ENCODE data around the gene TMEM44. TPM values are rescaled to one million over a fixed set of nuclear protein-coding genes. Genes with fewer than 3 reads are reported as not detected.

Gene TMEM44
- total and polyA plus RNA-seq, 9 of the 15 experiments (the other 6 are each of a cell fraction or from before 2014, with no cell fraction given), result 0.53 to 18.1 (median 11.3) TPM

GRCh38 chr3:194618858-194619608, 14.2 kb downstream of the TMEM44 start (continued):
- TF ChIP-seq, protein P1, sequence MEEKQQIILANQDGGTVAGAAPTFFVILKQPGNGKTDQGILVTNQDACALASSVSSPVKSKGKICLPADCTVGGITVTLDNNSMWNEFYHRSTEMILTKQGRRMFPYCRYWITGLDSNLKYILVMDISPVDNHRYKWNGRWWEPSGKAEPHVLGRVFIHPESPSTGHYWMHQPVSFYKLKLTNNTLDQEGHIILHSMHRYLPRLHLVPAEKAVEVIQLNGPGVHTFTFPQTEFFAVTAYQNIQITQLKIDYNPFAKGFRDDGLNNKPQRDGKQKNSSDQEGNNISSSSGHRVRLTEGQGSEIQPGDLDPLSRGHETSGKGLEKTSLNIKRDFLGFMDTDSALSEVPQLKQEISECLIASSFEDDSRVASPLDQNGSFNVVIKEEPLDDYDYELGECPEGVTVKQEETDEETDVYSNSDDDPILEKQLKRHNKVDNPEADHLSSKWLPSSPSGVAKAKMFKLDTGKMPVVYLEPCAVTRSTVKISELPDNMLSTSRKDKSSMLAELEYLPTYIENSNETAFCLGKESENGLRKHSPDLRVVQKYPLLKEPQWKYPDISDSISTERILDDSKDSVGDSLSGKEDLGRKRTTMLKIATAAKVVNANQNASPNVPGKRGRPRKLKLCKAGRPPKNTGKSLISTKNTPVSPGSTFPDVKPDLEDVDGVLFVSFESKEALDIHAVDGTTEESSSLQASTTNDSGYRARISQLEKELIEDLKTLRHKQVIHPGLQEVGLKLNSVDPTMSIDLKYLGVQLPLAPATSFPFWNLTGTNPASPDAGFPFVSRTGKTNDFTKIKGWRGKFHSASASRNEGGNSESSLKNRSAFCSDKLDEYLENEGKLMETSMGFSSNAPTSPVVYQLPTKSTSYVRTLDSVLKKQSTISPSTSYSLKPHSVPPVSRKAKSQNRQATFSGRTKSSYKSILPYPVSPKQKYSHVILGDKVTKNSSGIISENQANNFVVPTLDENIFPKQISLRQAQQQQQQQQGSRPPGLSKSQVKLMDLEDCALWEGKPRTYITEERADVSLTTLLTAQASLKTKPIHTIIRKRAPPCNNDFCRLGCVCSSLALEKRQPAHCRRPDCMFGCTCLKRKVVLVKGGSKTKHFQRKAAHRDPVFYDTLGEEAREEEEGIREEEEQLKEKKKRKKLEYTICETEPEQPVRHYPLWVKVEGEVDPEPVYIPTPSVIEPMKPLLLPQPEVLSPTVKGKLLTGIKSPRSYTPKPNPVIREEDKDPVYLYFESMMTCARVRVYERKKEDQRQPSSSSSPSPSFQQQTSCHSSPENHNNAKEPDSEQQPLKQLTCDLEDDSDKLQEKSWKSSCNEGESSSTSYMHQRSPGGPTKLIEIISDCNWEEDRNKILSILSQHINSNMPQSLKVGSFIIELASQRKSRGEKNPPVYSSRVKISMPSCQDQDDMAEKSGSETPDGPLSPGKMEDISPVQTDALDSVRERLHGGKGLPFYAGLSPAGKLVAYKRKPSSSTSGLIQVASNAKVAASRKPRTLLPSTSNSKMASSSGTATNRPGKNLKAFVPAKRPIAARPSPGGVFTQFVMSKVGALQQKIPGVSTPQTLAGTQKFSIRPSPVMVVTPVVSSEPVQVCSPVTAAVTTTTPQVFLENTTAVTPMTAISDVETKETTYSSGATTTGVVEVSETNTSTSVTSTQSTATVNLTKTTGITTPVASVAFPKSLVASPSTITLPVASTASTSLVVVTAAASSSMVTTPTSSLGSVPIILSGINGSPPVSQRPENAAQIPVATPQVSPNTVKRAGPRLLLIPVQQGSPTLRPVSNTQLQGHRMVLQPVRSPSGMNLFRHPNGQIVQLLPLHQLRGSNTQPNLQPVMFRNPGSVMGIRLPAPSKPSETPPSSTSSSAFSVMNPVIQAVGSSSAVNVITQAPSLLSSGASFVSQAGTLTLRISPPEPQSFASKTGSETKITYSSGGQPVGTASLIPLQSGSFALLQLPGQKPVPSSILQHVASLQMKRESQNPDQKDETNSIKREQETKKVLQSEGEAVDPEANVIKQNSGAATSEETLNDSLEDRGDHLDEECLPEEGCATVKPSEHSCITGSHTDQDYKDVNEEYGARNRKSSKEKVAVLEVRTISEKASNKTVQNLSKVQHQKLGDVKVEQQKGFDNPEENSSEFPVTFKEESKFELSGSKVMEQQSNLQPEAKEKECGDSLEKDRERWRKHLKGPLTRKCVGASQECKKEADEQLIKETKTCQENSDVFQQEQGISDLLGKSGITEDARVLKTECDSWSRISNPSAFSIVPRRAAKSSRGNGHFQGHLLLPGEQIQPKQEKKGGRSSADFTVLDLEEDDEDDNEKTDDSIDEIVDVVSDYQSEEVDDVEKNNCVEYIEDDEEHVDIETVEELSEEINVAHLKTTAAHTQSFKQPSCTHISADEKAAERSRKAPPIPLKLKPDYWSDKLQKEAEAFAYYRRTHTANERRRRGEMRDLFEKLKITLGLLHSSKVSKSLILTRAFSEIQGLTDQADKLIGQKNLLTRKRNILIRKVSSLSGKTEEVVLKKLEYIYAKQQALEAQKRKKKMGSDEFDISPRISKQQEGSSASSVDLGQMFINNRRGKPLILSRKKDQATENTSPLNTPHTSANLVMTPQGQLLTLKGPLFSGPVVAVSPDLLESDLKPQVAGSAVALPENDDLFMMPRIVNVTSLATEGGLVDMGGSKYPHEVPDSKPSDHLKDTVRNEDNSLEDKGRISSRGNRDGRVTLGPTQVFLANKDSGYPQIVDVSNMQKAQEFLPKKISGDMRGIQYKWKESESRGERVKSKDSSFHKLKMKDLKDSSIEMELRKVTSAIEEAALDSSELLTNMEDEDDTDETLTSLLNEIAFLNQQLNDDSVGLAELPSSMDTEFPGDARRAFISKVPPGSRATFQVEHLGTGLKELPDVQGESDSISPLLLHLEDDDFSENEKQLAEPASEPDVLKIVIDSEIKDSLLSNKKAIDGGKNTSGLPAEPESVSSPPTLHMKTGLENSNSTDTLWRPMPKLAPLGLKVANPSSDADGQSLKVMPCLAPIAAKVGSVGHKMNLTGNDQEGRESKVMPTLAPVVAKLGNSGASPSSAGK (IDR thresholded peaks at IDR 0.05), result peak; percentile 62
- TF ChIP-seq XRCC3 (IDR thresholded peaks at IDR 0.05) (no peak), ZNF212 (CRISPR knock-in tag; IDR thresholded peaks at IDR 0.05) (no peak), EP300 (IDR thresholded peaks at IDR 0.05; ENCODE audit: low read length) (peak; percentile 13; the same call in 1 of the 2 replicates), CTCF (IDR thresholded peaks at IDR 0.05 in 2 of 3, conservative IDR thresholded peaks at IDR 0.05 in 1 of 3; ENCODE audit: insufficient read depth in 2 of 3, low read depth in 1 of 3, low read length in 3 of 3) (no peak), FOXP4 (CRISPR knock-in tag; IDR thresholded peaks at IDR 0.05; ENCODE audit: borderline replicate concordance) (no peak), XRCC5 (IDR thresholded peaks at IDR 0.05; ENCODE audit: low read depth, low read length) (no peak), DMBX1 (CRISPR knock-in tag; IDR thresholded peaks at IDR 0.05; ENCODE audit: borderline replicate concordance) (no peak)
